EH (cell line): Measurements from ENCODE around the gene LNX1.

ENCODE experiments used
- DNase-seq: peaks from one replicate; pipeline ENCODE4 v3.0.0-alpha.2; 2015; ENCODE audit warnings: low read depth

LNX1 gene

GRCh38 chr4:53534684-53535083 is 56.6 kb downstream of the LNX1 start:
- no peak for DNase-seq

- peak; percentile 82 for DNase-seq
Measured at GRCh38 chr4:53532521-53532920, 58.8 kb downstream of the LNX1 start.

- peak; percentile 22 for DNase-seq
Measured at GRCh38 chr4:53531585-53532224, 59.6 kb downstream of the LNX1 start.

- no peak for DNase-seq
Measured at GRCh38 chr4:53529025-53529424, 62.3 kb downstream of the LNX1 start.

GRCh38 chr4:53527930-53528329 is 63.4 kb downstream of the LNX1 start:
- no peak for DNase-seq

GRCh38 chr4:53527326-53527725 is 64.0 kb downstream of the LNX1 start:
- DNase-seq, result no peak

GRCh38 chr4:53522334-53522733 is 69.0 kb downstream of the LNX1 start:
- DNase-seq, result no peak

GRCh38 chr4:53520116-53520515 is 71.2 kb downstream of the LNX1 start:
- DNase-seq, result no peak

GRCh38 chr4:53518807-53519206 is 72.5 kb downstream of the LNX1 start:
- DNase-seq, result no peak

GRCh38 chr4:53515076-53515475 is 76.2 kb downstream of the LNX1 start:
- no peak for DNase-seq

GRCh38 chr4:53514509-53514908 is 76.8 kb downstream of the LNX1 start:
- peak; percentile 43 for DNase-seq

- DNase-seq, result no peak
Measured at GRCh38 chr4:53512608-53513007, 78.7 kb downstream of the LNX1 start.

- DNase-seq, result no peak
Measured at GRCh38 chr4:53511014-53511413, 80.3 kb downstream of the LNX1 start.

GRCh38 chr4:53510321-53510720 is 81.0 kb downstream of the LNX1 start:
- DNase-seq, result peak; percentile 22

- peak; percentile 89 for DNase-seq
Measured at GRCh38 chr4:53508446-53508845, 82.8 kb downstream of the LNX1 start.

GRCh38 chr4:53507671-53508286 is 83.5 kb downstream of the LNX1 start:
- DNase-seq, result peak; percentile 54

GRCh38 chr4:53507058-53507457 is 84.2 kb downstream of the LNX1 start:
- DNase-seq, result no peak

- peak; percentile 24 for DNase-seq
Measured at GRCh38 chr4:53505947-53506346, 85.3 kb downstream of the LNX1 start.

- DNase-seq, result no peak
Measured at GRCh38 chr4:53502094-53502493, 89.2 kb downstream of the LNX1 start.

GRCh38 chr4:53501561-53501960 is 89.7 kb downstream of the LNX1 start:
- no peak for DNase-seq

- DNase-seq, result no peak
Measured at GRCh38 chr4:53500546-53500945, 90.7 kb downstream of the LNX1 start.

- DNase-seq, result no peak
Measured at GRCh38 chr4:53499791-53500190, 91.5 kb downstream of the LNX1 start.

GRCh38 chr4:53498706-53499105 is 92.6 kb downstream of the LNX1 start:
- no peak for DNase-seq
